DMS 273 (cell line): ENCODE data around the gene SGSM1.
"Not testable (repeated sequence)": the region's sequence is repeated elsewhere in the genome, so short reads cannot be mapped to it uniquely, and the experiment has no call there.

Source experiments
- DNase-seq: peaks from one replicate; lab custom pipeline; 2025; ENCODE audit not compliant: unreplicated experiment; lab: John Stamatoyannopoulos, UW

Gene SGSM1

DNA sequence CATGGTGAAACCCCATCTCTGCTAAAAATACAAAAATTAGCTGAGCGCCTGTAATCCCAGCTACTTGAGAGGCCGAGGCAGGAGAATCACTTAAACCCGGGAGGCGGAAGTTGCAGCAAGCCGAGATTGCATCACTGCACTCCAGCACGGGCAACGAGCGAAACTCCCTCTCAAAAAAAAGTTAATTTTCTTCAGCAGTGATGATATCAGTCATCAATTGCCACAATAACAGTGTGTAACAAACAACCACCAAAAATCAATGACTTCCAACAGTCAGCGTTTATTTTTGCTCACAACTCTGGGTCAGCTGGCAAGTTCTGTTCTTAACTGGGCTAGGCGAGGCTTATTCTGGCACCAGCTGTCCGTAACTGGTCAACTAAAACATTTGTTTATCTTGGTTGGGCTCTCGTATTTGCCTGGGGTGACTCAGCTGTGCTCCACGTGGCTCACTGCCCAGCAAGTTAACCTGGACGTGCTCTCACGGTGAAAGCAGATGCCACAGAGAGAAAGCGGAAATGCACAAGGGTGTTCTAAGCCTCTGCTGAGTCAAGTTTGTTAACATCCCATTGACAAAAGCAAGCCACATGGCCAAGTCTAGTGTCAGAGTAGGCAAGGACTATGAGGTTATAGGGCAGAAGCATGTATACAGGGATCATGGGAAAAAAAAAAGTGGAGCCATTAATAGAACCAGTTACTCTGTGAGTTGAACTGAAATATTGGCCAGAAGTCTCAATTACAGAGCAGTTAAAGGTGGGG lies 88.4 kb downstream of the SGSM1 start:
- DNase-seq: peak; percentile 81

DNA sequence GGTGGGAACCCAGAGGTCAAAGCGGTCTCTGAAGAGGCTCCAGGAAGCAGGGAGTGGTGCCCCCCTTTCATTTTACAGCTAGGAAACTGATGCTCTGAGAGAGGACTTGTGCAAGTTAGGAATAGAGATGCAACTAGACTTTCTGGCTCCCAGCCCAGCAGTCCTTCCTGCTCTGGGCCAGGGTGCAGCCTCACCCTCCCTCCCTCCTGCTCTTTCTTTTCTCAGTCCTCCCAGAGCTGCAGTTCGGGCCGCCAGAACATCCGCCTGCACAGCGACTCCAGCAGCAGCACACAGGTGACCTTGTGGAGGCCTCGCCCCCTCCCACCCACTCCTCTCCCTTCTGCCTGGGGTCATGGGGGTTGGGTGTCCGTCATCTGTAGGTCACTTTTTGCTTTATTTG lies 89.0 kb downstream of the SGSM1 start:
- peak; percentile 59 for DNase-seq

DNA sequence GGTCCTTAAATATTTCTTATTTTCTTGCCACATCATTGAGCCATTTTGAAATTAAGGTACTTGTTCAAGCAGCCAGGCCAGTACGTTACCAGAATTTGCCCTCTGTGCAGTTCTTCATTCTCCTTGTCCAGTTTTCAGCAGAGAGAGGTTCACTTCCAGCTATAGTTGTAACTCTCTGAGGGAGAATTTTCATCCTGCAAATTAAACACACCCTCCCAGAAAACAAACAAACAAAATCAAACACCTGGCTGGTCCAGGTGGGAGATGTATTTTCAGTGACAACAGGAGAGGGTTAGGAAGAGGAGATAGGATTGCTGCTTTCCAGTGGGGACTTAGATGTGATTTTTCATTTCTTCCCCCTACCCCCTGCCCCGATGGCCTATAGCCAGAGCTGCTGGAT lies 95.4 kb downstream of the SGSM1 start:
- no peak for DNase-seq

DNA sequence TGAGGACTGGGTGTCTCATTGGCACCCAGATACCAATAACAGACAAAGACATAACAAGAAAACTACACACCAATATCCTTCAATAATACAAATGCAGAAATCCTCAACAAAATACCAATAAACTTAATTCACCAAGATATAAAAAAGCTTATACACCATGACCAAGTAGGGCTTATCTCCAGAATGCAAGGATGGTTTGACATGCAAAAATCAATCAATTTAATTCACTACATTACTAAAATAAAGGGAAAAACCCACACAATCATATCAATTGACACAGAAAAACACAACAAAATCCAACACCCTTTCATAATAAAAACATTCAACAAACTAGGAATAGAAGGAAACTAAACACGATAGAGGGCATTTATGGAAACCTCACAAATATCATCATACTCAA lies 99.9 kb downstream of the SGSM1 start:
- no peak for DNase-seq

DNA sequence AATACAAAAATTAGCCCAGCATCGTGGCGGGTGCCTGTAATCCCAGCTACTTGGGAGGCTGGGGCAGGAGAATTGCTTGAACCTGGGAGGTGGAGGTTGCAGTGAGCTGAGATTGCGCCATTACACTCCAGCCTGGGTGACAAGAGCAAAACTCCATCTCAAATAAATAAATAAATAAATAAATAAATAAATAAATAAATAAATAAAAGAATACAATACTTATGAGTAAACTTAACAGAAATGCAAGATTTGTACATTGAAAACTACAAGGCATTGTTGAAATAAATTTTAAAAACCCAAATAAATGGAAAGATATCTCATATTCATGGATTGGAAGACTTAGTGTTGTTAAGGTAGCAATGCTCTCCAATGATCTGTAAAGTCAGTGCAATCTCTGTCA lies 101.1 kb downstream of the SGSM1 start:
- DNase-seq: not testable (repeated sequence)

DNA sequence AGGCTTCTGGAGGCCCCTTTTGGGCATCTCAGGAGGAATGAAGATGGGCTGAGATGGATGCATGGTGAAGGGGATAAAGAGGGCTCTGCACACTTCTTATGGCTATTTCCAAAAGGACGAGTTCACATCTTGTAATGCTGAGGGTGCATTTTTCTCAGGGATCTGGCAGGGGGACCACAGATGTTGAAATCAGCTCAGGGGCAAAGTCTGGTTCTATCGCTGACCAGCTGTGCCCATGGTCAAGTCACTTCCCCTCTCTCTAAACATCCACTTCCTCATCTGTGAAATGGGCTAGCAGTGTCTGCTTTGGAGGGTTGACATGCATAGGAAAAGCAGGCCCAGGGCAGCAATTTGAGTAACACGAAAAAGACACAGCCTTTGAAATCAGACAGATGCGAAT lies 114.0 kb downstream of the SGSM1 start:
- DNase-seq: no peak

DNA sequence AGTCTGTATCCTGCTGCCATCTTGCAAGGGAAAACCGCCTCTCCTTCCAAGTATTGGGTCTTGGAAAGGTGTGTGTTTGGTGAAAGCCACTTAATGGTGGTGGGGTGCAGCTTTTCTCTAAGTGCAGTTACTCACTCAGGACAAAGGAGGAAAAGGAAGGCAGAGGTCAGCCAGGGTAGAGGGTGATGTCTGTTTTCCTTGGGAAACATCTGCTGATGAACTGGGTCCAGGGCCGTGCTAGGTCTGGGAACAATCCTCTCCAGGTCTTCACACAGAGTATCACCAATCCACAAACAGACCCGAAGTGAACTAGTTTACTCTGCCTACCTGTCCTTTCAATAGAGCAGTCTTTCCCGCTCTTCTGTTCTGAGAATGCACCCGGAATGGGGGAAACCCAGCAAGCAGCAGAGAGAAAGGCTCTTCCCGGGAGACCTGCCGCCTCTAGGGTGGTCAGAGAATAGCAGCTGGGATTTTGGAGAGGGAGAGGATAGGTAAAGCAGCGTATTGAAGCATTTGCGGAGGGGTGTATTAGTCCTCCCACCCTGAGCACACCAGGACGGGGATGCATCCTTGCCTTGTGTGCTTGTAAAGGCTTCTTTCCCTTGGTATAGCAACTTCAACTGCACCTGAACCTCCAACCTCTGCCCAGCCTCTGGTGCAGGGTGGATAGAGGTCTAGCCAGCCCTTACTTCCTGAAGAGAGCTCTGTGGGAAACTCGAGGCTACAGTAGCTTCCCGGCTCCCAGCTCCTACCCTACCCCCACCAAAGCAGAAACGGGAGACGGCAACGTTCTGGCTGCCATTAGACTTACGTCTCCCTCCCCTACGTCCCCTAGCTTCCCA lies 119.8 kb downstream of the SGSM1 start:
- no peak for DNase-seq

DNA sequence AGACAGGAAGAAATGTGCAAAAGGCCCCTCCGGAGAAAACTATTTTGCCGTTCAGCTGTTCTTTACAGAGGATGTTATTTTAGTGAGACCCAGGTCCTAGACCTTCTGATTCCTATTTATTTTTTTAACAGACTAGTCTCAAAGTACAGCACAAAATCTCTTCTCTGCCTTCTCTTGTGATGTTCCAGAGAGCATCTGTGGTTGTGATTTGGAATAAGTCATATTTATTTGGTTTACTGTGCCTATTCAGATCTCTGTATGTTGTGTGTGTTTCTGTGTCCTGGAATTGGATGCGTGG lies 120.4 kb downstream of the SGSM1 start:
- no peak for DNase-seq

DNA sequence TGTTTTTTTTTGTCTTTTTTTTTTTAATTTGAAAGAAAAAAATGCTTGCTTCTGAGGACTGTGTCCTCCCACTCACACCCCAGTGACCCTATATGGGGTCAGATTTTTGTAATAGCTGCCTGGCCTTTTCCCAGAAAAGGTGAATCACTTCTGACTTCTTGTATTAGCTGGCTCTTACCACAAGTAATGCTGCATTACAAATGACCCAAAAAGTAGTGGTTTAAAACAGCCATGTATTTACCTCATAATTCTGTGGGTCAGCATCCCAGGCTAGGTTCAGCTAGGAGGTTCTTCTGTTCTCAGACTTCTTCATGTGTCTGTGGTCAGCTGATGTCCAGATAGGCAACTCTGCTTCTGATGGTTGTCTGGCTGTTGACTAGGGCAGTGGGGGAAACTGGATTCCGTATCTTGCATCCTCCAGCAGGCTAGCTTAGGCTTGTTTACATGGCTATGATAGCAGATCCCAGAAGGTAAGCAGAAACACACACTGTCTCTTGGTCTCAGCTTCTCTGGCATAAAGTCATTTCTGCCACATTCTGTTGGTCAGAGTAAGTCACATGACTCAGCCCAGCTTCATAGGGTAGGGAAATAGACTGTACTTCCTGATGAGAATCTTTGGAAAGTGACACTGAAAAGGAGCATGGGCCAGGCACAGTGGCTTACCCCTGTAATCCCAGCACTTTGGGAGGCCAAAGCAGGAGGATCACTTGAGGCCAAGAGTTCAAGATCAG lies 121.0 kb downstream of the SGSM1 start:
- no peak for DNase-seq

DNA sequence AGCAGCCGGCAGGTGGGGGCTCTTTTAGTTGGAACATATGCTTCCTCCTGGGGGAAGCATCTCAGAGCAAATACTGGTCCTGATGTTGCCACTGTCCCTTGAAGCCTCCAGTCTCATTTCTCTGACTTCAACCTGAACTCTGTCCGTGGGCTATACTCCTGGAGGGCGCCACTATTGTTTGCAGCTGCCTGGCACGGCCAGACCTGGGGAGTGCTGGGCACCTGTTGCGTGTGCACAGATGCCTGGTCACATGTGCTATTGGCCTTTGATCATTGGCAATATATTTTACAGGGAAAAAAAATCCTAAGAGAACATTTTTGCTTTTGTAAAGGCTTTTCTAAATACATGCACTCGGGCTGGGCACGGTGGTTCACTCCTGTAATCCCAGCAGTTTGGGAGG lies 122.3 kb downstream of the SGSM1 start:
- no peak for DNase-seq

DNA sequence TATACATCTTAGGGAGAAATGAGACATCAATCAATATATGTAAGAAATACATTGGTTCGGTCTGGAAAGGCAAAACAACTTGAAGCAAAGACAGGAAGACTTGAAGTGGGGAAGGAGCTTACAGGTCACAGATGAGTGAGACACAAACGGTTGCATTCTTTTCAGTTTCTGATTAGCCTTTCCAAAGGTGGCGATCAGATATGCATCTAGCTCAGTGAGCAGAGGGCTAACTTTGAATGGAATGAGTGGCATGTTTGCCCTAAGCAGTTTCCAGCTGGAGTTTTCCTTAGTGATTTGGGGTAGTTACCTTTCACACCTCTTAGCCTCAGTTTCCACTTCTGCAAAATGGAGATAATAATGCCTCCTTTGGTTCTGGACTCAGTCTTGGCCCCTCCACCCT lies 124.7 kb downstream of the SGSM1 start:
- no peak for DNase-seq

DNA sequence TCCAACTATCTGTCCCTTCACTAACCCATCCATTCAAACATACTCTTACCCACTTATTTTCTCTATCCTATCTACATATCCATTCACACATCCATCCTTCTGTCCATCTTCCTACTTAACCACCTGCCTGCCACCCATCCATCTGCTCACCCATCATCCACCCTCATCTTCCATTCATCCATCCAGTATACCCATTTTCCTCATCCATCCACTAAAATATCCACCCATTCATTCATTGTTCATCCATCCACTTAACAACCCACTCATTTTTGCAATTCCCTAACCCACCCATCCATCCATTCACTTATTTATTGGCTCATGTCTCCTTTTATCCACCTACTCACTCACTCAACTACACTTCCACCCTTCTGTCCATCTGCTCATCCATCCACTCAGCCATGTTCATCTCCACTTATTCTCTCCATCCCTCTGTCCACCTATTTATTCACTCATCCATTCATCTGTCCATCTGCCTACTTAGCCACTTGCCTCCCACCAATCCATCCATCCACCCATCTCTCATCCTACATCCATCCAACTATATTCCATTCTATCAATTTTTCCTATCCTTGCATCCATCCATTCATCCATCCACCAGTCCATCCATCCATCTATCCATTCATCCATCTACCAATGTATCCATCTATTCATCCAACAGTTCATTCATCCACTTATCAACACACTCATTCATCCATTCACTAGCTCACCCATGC lies 129.9 kb downstream of the SGSM1 start:
- DNase-seq: no peak

DNA sequence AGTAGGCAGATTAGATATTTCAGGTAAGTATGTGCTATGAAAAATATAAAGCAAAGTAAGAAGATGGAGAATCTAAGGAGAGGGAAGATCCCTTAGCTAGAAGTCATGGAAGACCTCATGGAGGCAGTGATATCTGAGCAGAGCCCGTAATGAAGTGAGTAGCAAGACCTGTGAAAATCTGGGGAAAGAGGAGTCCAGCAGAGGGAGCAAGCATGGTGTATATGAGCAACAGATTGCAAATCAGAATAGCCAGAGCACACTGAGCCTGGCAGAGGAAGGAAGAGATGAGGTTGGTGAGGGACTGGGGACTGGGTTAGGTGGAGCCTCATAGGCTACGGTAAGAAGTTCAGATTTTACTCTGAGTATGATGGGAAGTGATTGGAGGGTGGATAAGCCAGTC lies 131.1 kb downstream of the SGSM1 start:
- DNase-seq: peak; percentile 63

DNA sequence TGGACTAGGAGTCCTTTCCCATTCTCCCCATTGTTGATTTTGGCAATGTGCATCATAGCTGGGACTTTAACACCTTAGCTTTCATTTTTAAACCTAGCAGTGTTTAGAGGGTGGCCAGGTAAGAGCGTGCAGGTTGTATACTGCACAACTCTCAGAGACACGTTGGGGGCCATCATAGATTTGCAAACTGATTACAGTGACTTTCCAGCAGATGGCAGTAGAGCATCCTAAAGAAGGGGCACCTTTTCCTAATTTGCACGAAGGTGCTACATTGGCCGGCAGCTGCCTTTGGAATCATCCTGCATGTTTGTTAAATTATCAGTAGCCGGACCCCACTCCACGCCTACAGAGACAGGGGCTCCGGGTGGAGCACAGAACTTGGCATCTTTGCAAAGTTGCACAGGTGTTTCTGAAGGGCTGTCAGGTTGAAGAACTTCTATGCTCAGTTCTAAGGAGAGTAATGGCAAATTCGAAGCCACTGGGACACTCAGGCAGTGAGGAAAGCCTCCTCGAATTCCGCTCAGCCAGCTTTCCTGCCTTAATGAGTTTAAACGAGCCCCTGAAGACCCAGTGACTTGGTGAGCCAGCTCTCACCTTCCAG lies 132.8 kb downstream of the SGSM1 start:
- peak; percentile 73 for DNase-seq

DNA sequence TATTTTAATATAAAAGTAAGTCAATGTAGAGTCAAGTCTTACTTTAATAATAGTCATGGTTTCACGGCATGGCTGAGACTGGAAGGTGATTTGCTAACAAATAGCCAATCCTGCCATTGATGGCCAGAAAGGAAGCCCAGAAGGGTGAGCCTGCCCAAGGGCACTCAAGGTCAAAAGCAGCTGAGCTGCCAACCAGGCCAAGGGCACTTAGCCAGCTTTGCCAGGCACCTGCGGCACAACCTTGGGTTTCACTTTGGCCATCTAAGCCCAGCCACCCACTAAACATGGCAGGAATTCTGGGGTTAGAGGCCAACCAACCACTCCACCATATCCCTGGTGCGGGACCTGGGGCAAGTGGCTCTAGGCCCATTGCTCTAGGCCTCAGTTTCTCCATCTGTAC lies 136.3 kb downstream of the SGSM1 start:
- no peak for DNase-seq

DNA sequence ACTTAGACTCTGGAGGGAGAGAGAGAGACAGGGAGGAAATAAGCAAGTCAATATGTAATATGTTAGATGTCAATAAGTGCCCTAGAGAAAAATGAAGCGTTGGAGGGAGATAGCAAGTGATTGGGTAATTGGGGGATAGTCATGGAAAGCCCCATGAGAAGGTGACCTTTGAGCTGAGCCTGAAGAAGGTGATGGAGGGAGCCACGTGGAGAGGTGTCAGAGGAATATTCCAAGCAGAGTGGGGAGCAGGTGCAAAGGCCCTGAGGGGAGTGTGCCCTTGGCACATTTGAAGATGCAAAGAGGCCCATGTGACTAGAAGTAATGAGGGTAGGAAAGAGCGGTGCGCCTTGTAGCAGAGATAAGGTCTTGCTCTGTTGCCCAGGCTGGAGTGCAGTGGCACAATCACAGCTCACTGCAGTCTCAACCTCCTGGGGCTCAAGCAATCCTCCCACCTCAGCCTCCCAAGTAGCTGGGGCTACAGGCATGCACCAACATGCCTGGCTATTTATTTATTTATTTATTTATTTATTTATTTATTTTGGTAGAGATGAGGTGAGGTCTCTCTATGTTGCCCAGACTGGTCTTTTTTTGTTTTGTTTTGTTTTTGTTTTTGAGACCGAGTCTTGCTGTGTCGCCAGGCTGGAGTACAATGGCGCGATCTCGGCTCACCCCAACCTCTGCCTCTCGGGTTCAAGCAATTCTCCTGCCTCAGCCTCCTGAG lies 138.4 kb downstream of the SGSM1 start:
- no peak for DNase-seq

DNA sequence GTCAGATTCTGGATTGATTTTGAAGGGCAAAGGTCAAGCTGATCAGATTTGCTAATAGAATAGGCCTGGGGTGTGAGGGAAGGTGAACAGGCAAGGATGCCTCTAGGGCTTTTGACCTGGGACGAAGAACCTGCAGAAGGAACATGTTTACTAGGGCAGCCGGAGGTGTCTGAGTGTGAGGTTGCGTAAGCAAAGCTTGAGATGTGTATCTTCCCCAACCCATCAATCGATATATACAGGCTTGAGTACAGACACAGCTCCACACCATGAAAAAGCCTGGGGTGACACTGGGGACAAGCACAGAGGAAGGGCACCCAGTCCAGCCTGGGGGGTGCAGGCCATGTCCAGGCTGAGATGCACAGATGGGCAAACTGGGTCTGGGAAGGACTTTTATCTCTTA lies 139.4 kb downstream of the SGSM1 start:
- DNase-seq: no peak

DNA sequence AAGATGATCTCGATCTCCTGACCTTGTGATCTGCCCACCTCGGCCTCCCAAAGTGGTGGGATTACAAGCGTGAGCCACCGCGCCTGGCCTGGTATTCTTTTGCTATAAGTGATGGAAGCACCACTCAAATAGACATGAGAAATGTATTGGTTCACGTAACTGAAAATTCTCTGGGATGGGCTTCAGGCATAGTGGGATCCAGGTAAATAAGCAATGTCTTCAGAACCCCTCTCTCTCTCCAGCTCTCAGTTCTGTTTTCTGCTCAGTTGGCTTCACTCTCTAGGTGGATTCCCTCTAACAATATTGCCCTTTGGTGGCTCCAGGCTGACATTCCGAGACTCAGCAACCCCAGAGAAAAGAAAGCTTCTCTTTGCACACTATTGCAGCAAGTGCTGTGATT lies 141.4 kb downstream of the SGSM1 start:
- DNase-seq: no peak

DNA sequence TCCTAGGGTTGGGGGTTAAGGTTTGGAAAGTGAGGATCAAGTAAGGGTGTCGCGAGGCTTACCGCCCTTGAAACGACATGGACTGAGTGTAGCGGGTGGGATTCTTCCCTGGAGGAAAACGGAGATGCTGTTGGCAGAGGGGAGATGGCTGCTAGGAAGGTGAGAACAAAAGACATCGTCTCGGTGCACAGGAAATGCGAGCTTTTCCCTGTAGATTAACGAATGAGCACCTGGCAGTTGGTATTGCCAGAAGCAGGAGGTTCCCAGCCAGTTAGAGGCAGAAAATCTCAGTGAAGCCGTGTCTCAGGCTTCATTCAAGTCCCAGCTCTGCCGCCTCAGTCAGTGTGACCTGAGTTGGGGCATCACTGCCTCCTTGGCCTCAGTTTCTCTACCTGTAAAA lies 141.9 kb downstream of the SGSM1 start:
- DNase-seq: no peak
